HL-60 (cell line): ENCODE measurements around the gene SMIM1.

ENCODE experiments used
- POLR2AphosphoS5 ChIP-seq: IDR thresholded peaks from 2 replicates; pipeline ENCODE4 v1.6.1; 2012; ENCODE audit warnings: low read depth
- TF ChIP-seq, protein P1 (sequence below): IDR thresholded peaks from one replicate; pipeline ENCODE4 v1.5.1; 2011; ENCODE audit warnings: low read length, control low read depth, inconsistent platforms; ENCODE audit not compliant: insufficient read depth

DNA sequence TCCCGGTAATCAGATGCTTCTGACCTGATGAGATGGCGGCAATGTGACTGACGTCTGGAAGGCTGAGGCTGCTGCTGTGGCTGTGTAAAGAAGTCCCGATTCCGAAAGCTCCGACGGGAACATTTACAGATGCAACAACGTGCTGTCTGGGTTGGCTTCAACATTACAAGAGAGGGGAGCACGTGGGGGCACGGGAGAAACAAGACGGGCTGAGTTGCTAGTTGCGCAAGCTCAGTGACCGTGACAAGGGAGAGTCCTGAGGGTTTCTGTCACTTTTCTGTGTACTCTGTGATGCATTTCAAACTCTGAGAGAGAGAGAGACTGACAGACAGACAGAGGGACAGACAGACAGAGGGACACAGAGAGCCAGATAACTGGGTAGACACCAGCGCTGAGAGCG lies 49.4 kb downstream of the SMIM1 start:
- no peak for TF ChIP-seq POLR2AphosphoS5
- TF ChIP-seq, protein P1, sequence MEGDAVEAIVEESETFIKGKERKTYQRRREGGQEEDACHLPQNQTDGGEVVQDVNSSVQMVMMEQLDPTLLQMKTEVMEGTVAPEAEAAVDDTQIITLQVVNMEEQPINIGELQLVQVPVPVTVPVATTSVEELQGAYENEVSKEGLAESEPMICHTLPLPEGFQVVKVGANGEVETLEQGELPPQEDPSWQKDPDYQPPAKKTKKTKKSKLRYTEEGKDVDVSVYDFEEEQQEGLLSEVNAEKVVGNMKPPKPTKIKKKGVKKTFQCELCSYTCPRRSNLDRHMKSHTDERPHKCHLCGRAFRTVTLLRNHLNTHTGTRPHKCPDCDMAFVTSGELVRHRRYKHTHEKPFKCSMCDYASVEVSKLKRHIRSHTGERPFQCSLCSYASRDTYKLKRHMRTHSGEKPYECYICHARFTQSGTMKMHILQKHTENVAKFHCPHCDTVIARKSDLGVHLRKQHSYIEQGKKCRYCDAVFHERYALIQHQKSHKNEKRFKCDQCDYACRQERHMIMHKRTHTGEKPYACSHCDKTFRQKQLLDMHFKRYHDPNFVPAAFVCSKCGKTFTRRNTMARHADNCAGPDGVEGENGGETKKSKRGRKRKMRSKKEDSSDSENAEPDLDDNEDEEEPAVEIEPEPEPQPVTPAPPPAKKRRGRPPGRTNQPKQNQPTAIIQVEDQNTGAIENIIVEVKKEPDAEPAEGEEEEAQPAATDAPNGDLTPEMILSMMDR = no peak
